Hematopoietic multipotent progenitor cell treated with erythropoietin and hydrocortisone succinate and interleukin-3 and kit ligand, for 17 days (in vitro differentiated cells): ENCODE data around the gene NFAM1.

ENCODE experiments used
- DNase-seq: peaks from one replicate; pipeline ENCODE4 v3.0.0-alpha.2; 2015; ENCODE audit warnings: low spot score

Gene NFAM1

GRCh38 chr22:42414565-42415303 is 17.5 kb downstream of the NFAM1 start:
- no peak for DNase-seq

GRCh38 chr22:42414021-42414420 is 18.2 kb downstream of the NFAM1 start:
- no peak for DNase-seq

- no peak for DNase-seq
These were observed 19.4 kb downstream of the NFAM1 start for GRCh38 chr22:42412744-42413333.

- DNase-seq: no peak
These were observed 21.5 kb downstream of the NFAM1 start for GRCh38 chr22:42410708-42411107.

- no peak for DNase-seq
These were observed 23.2 kb downstream of the NFAM1 start for GRCh38 chr22:42408810-42409529.

- no peak for DNase-seq
These were observed 23.9 kb downstream of the NFAM1 start for GRCh38 chr22:42408276-42408675.

GRCh38 chr22:42404266-42404665 is 27.9 kb downstream of the NFAM1 start:
- no peak for DNase-seq

- no peak for DNase-seq
These were observed 30.5 kb downstream of the NFAM1 start for GRCh38 chr22:42401535-42402334.

GRCh38 chr22:42400811-42401534 is 31.2 kb downstream of the NFAM1 start:
- DNase-seq: no peak

- DNase-seq: no peak
These were observed 32.6 kb downstream of the NFAM1 start for GRCh38 chr22:42399315-42400271.

- DNase-seq: no peak
These were observed 34.6 kb downstream of the NFAM1 start for GRCh38 chr22:42397332-42398249.

- DNase-seq: no peak
These were observed 35.4 kb downstream of the NFAM1 start for GRCh38 chr22:42396621-42397331.

- no peak for DNase-seq
These were observed 43.1 kb downstream of the NFAM1 start for GRCh38 chr22:42389143-42389542.

GRCh38 chr22:42388130-42388797 is 43.9 kb downstream of the NFAM1 start:
- no peak for DNase-seq

- DNase-seq: no peak
These were observed 44.6 kb downstream of the NFAM1 start for GRCh38 chr22:42387631-42388030.

- DNase-seq: no peak
These were observed 46.5 kb downstream of the NFAM1 start for GRCh38 chr22:42385696-42386095.

- DNase-seq: no peak
These were observed 47.7 kb downstream of the NFAM1 start for GRCh38 chr22:42384506-42384905.

- DNase-seq: no peak
These were observed 48.3 kb downstream of the NFAM1 start for GRCh38 chr22:42383851-42384417.
